ENCODE results near the gene OPRD1.

Gene OPRD1

GRCh38 chr1:28897789-28898188 is 85.8 kb downstream of the OPRD1 start:
- Histone ChIP-seq H3K4me3 (ENCODE audit: low read depth, low read length) (no peak overlapping the region), H3K36me3 (ENCODE audit: control insufficient read depth in 2 of 2, insufficient read depth in 1 of 2, low read length in 2 of 2) (peaks cover 0 to 7% of the 10 kb centered on the region in 2 experiments; a peak in 1 of 3 replicates), H3K4me1 (ENCODE audit: control insufficient read depth, insufficient read depth, low read length) (no peaks in the 10 kb centered on the region), H3K9me3 (ENCODE audit: control insufficient read depth, insufficient read depth, low read depth, low read length) (no peaks in the 10 kb centered on the region), H3K27ac (ENCODE audit: extremely low read depth, low read depth, low read length) (no peak overlapping the region)
- CTCF ChIA-PET: interaction anchor here (3.6 kb wide), 1 partner anchor 136 kb away, joined by 16 read pairs; no protein-coding TSS in a partner anchor
- POLR2A ChIA-PET: interaction anchor here (1.7 to 2.3 kb wide), 2 partner anchors 13 to 17 kb away, joined by 4 to 8 read pairs; partner anchors contain the start of gene EPB41
- TF ChIP-seq REST (tag by site-specific recombination; IDR thresholded peaks at IDR 0.05) (no peak), BCL6B (tag by site-specific recombination; IDR thresholded peaks at IDR 0.05) (peak; percentile 82), ZNF48 (tag by site-specific recombination; IDR thresholded peaks at IDR 0.05) (no peak), YY1 (tag by site-specific recombination; IDR thresholded peaks at IDR 0.05) (no peak), ZNF623 (tag by site-specific recombination; IDR thresholded peaks at IDR 0.05) (no peak), ZNF350 (tag by site-specific recombination; IDR thresholded peaks at IDR 0.05) (no peak), TSHZ1 (tag by site-specific recombination; IDR thresholded peaks at IDR 0.05; ENCODE audit: borderline replicate concordance) (no peak), ZNF747 (tag by site-specific recombination; IDR thresholded peaks at IDR 0.05) (no peak), SCRT2 (tag by site-specific recombination; IDR thresholded peaks at IDR 0.05) (no peak), ZNF266 (tag by site-specific recombination; IDR thresholded peaks at IDR 0.05; ENCODE audit: low read depth) (no peak), REPIN1 (tag by site-specific recombination; IDR thresholded peaks at IDR 0.05; ENCODE audit: low read depth) (no peak), ZNF449 (tag by site-specific recombination; IDR thresholded peaks at IDR 0.05) (peak; percentile 87), GLIS2 (tag by site-specific recombination; IDR thresholded peaks at IDR 0.05) (no peak), BCL11A (tag by site-specific recombination; IDR thresholded peaks at IDR 0.05; ENCODE audit: low read depth) (no peak), PRDM1 (tag by site-specific recombination; IDR thresholded peaks at IDR 0.05) (peak; percentile 67), ZSCAN30 (tag by site-specific recombination; IDR thresholded peaks at IDR 0.05) (no peak), ZNF558 (tag by site-specific recombination; IDR thresholded peaks at IDR 0.05) (no peak), YY2 (tag by site-specific recombination; IDR thresholded peaks at IDR 0.05) (no peak), RBAK (tag by site-specific recombination; IDR thresholded peaks at IDR 0.05) (no peak), ZNF561 (tag by site-specific recombination; IDR thresholded peaks at IDR 0.05; ENCODE audit: borderline replicate concordance) (no peak), KLF8 (tag by site-specific recombination; IDR thresholded peaks at IDR 0.05) (no peak), ZFP3 (tag by site-specific recombination; IDR thresholded peaks at IDR 0.05; ENCODE audit: low read depth) (peak; percentile 92), ZNF169 (tag by site-specific recombination; IDR thresholded peaks at IDR 0.05) (no peak), ZBTB44 (tag by site-specific recombination; IDR thresholded peaks at IDR 0.05) (no peak), ZNF148 (tag by site-specific recombination; IDR thresholded peaks at IDR 0.05; ENCODE audit: borderline replicate concordance) (no peak)

All from HEK293 (cell line).